HG03066 (cell line): Measurements from ENCODE around the gene CLDN24.
"Not testable (repeated sequence)": the region's sequence is repeated elsewhere in the genome, so short reads cannot be mapped to it uniquely, and the experiment has no call there.

Source experiments
- ATAC-seq: cut with Tn5 transposase; IDR thresholded peaks from one replicate; pipeline ENCODE4 v1.9.1; 2021; ENCODE audit warnings: low read depth; ENCODE audit not compliant: unreplicated experiment

The CLDN24 gene

GRCh38 chr4:183347566-183347965, 25.3 kb upstream of the CLDN24 start:
- no peak for ATAC-seq

GRCh38 chr4:183347146-183347545, 24.9 kb upstream of the CLDN24 start:
- ATAC-seq = no peak

GRCh38 chr4:183345261-183345660, 23.0 kb upstream of the CLDN24 start:
- ATAC-seq = no peak

GRCh38 chr4:183344523-183345255, 22.5 kb upstream of the CLDN24 start:
- no peak for ATAC-seq

- ATAC-seq = no peak
Measured at GRCh38 chr4:183343730-183344129, 21.5 kb upstream of the CLDN24 start.

GRCh38 chr4:183342541-183343533, 20.6 kb upstream of the CLDN24 start:
- no peak for ATAC-seq

GRCh38 chr4:183337833-183338232, 15.6 kb upstream of the CLDN24 start:
- ATAC-seq = no peak

- no peak for ATAC-seq
Measured at GRCh38 chr4:183337349-183337748, 15.1 kb upstream of the CLDN24 start.

- ATAC-seq = no peak
Measured at GRCh38 chr4:183335369-183335940, 13.2 kb upstream of the CLDN24 start.

- ATAC-seq = no peak
Measured at GRCh38 chr4:183333983-183334382, 11.8 kb upstream of the CLDN24 start.

- ATAC-seq = no peak
Measured at GRCh38 chr4:183333202-183333601, 11.0 kb upstream of the CLDN24 start.

GRCh38 chr4:183332447-183332846, 10.2 kb upstream of the CLDN24 start:
- ATAC-seq = no peak

GRCh38 chr4:183330841-183331240, 8.6 kb upstream of the CLDN24 start:
- ATAC-seq = no peak

GRCh38 chr4:183329954-183330742, 7.9 kb upstream of the CLDN24 start:
- no peak for ATAC-seq

GRCh38 chr4:183329244-183329643, 7.0 kb upstream of the CLDN24 start:
- no peak for ATAC-seq

GRCh38 chr4:183328832-183329231, 6.6 kb upstream of the CLDN24 start:
- ATAC-seq = no peak

- ATAC-seq = no peak
Measured at GRCh38 chr4:183327827-183328226, 5.6 kb upstream of the CLDN24 start.

- no peak for ATAC-seq
Measured at GRCh38 chr4:183326853-183327252, 4.6 kb upstream of the CLDN24 start.

- ATAC-seq = not testable (repeated sequence)
Measured at GRCh38 chr4:183326387-183326786, 4.2 kb upstream of the CLDN24 start.

- ATAC-seq = no peak
Measured at GRCh38 chr4:183324619-183325018, 2.4 kb upstream of the CLDN24 start.
